Osteocyte (in vitro differentiated cells): ENCODE data around the gene CHSY3. TPM values are rescaled to one million over a fixed set of nuclear protein-coding genes. Genes with fewer than 3 reads are reported as not detected.

Experiments used
- DNase-seq: peaks from one replicate; pipeline ENCODE4 v3.0.0; 2021; ENCODE audit warnings: mixed read lengths; ENCODE audit not compliant: unreplicated experiment; ENCODE audit errors: extremely low spot score
- H3K27ac Mint-ChIP-seq: one replicate; pipeline ENCODE4 v1.8.0; 2021; ENCODE audit warnings: mild to moderate bottlenecking, mixed read lengths; ENCODE audit not compliant: unreplicated experiment
- H3K27me3 Mint-ChIP-seq: one replicate; pipeline ENCODE4 v1.8.0; 2021; ENCODE audit warnings: mixed read lengths; ENCODE audit not compliant: unreplicated experiment
- H3K36me3 Mint-ChIP-seq: one replicate; pipeline ENCODE4 v1.8.0; 2021; ENCODE audit warnings: mixed read lengths; ENCODE audit not compliant: unreplicated experiment
- H3K4me1 Mint-ChIP-seq: one replicate; pipeline ENCODE4 v1.8.0; 2021; ENCODE audit warnings: mixed read lengths; ENCODE audit not compliant: unreplicated experiment
- H3K4me3 Mint-ChIP-seq: one replicate; pipeline ENCODE4 v1.8.0; 2021; ENCODE audit warnings: mild to moderate bottlenecking, moderate library complexity, mixed read lengths; ENCODE audit not compliant: unreplicated experiment
- H3K9me3 Mint-ChIP-seq: one replicate; pipeline ENCODE4 v1.8.0; 2021; ENCODE audit warnings: mixed read lengths; ENCODE audit not compliant: unreplicated experiment
- CTCF ChIP-seq: fragments of 200-600 bp; sonication (generic); IDR thresholded peaks from 2 replicates; pipeline ENCODE4 v1.5.0; 2021; ENCODE audit warnings: antibody characterized with exemption, mild to moderate bottlenecking, moderate library complexity
- total RNA-seq: library from RNA; stranded (reverse); gene quantifications from 2 replicates; pipeline ENCODE4 v1.2.1, GENCODE V29; 2021

Gene CHSY3
- total RNA-seq, 1 donor from 2014 or later, result 19.7 TPM

DNA sequence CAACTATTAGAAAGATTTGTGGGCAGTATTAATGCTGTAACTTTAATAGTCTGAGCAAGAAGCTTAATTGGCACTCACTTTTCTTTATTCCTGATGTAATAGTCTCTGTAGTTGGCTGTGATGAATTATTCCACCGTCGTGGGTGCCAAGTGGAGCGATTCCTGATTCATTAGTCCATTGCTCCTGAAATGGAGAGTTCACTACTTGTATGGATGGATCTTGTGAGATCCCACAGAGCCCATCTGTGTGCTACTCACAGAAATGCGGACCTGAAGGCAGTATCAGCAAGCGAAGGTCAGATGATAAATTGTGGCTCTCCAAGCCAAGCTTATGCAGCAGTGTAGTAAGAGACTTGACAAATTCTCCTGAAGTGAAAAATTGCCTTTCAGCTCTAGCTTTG is 212.2 kb downstream of the CHSY3 start:
- Mint-ChIP-seq H3K27ac (no peak overlapping the region), H3K4me3 (no peak overlapping the region), H3K27me3 (no peaks in the 10 kb centered on the region), H3K9me3 (no peaks in the 10 kb centered on the region), H3K36me3 (no peaks in the 10 kb centered on the region), H3K4me1 (peaks cover 45% of the 10 kb centered on the region)
- DNase-seq, result no peak
- no peak for TF ChIP-seq CTCF

GRCh38 chr5:130116972-130117371 is 212.7 kb downstream of the CHSY3 start:
- TF ChIP-seq CTCF, result no peak
- Mint-ChIP-seq H3K4me1 (peaks cover 41% of the 10 kb centered on the region), H3K4me3 (no peak overlapping the region), H3K27ac (no peak overlapping the region), H3K36me3 (no peaks in the 10 kb centered on the region), H3K9me3 (no peaks in the 10 kb centered on the region), H3K27me3 (no peaks in the 10 kb centered on the region)
- no peak for DNase-seq

DNA sequence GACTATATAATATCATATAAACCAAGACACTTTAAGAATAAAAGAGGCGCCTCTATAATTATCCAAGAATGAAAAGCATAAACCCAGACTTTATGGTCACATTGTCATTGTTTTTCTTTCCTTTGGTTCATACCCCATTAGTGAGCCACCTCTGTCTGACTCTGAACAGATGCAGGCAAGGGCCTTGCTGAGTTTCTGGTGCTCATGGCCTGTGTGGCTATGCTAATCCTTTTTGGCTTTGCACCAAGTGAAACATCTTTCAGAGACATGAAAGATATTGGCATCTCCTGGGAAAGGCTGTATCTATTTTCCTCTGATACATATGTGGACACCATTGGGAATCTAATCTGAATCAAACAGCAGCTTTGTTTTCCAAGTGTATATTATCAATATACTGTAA is 222.5 kb downstream of the CHSY3 start:
- Mint-ChIP-seq H3K36me3 (no peaks in the 10 kb centered on the region), H3K4me3 (no peak overlapping the region), H3K4me1 (peaks cover 27% of the 10 kb centered on the region), H3K9me3 (no peaks in the 10 kb centered on the region), H3K27ac (peak overlapping the region; percentile 76), H3K27me3 (no peaks in the 10 kb centered on the region)
- no peak for TF ChIP-seq CTCF
- no peak for DNase-seq

- H3K4me3 Mint-ChIP-seq, result no peak overlapping the region
- no peak for TF ChIP-seq CTCF
- no peak for DNase-seq
- peaks cover 44% of the 10 kb centered on the region for H3K4me1 Mint-ChIP-seq
- no peaks in the 10 kb centered on the region for H3K9me3 Mint-ChIP-seq
- H3K27ac Mint-ChIP-seq, result peak overlapping the region; percentile 72
- no peaks in the 10 kb centered on the region for H3K27me3 Mint-ChIP-seq
- H3K36me3 Mint-ChIP-seq, result no peaks in the 10 kb centered on the region
Measured at GRCh38 chr5:130135506-130135905, 231.2 kb downstream of the CHSY3 start.

- no peaks in the 10 kb centered on the region for H3K27me3 Mint-ChIP-seq
- H3K9me3 Mint-ChIP-seq, result no peaks in the 10 kb centered on the region
- no peak for TF ChIP-seq CTCF
- H3K4me3 Mint-ChIP-seq, result no peak overlapping the region
- peak overlapping the region; percentile 72 for H3K27ac Mint-ChIP-seq
- no peak for DNase-seq
- H3K36me3 Mint-ChIP-seq, result no peaks in the 10 kb centered on the region
- H3K4me1 Mint-ChIP-seq, result peaks cover 44% of the 10 kb centered on the region
Measured at GRCh38 chr5:130136300-130136699, 232.0 kb downstream of the CHSY3 start.
